H1 (cell line): ENCODE results near the gene UBE2M. TPM values are rescaled to one million over a fixed set of nuclear protein-coding genes. Genes with fewer than 3 reads are reported as not detected.

Experiments
- CTCF ChIA-PET: fragments of 300-600 bp; sonication (Branson Sonifier 250); formaldehyde crosslinking; loops from one replicate; lab custom pipeline; 2021; ENCODE audit not compliant: partially characterized antibody; lab: Charles Lee
- POLR2A ChIA-PET: fragments of 300-600 bp; sonication (Branson Sonifier 250); formaldehyde crosslinking; loops from one replicate; lab custom pipeline; 2021; ENCODE audit warnings: inconsistent platforms; ENCODE audit not compliant: partially characterized antibody; lab: Charles Lee
- DNase-seq, 2 experiments: peaks; one replicate each; pipeline versions ENCODE4 v3.0.0 to v3.0.0-alpha.2; 2010 to 2022; ENCODE audit warnings: low spot score in 2 of 2, low read depth in 1 of 2, mixed read lengths in 1 of 2
- FAIRE-seq: peaks from 2 replicates; lab custom pipeline; 2011; peaks lifted over from hg19 to GRCh38; lab: Jason Lieb, UNC
- H2AFZ ChIP-seq: 2 replicates; pipeline ENCODE4 v1.8.1; 2012; ENCODE audit warnings: low read length, inconsistent platforms
- H2AK5ac ChIP-seq: 2 replicates; pipeline ENCODE4 v1.6.1; 2013; ENCODE audit warnings: low read depth, low read length
- H2BK120ac ChIP-seq: replicated peaks from 2 replicates; pipeline ENCODE3; 2013; ENCODE audit warnings: low read depth, low read length, inconsistent platforms
- H2BK12ac ChIP-seq: 2 replicates; pipeline ENCODE4 v1.6.1; 2013; ENCODE audit warnings: low read depth, low read length
- H2BK15ac ChIP-seq: 2 replicates; pipeline ENCODE4 v1.6.1; 2013; ENCODE audit warnings: low read length
- H2BK20ac ChIP-seq: 2 replicates; pipeline ENCODE4 v1.6.1; 2013; ENCODE audit warnings: low read length
- H2BK5ac ChIP-seq: 2 replicates; pipeline ENCODE4 v1.6.1; 2013; ENCODE audit warnings: low read depth, low read length
- H3K14ac ChIP-seq: 2 replicates; pipeline ENCODE4 v1.6.1; 2013; ENCODE audit warnings: inconsistent platforms; ENCODE audit not compliant: insufficient read length
- H3K18ac ChIP-seq: 2 replicates; pipeline ENCODE4 v1.6.1; 2013; ENCODE audit warnings: low read length; ENCODE audit errors: extremely low read depth
- H3K23ac ChIP-seq: 2 replicates; pipeline ENCODE4 v1.6.1; 2013; ENCODE audit warnings: inconsistent platforms; ENCODE audit not compliant: insufficient read length
- H3K23me2 ChIP-seq: 2 replicates; pipeline ENCODE4 v1.6.1; 2013; ENCODE audit warnings: low read depth, low read length
- H3K27ac ChIP-seq: 2 replicates; pipeline ENCODE4 v1.6.1; 2011; ENCODE audit warnings: low read depth, low read length, inconsistent platforms
- H3K27me3 ChIP-seq, 4 experiments: replicated peaks in 1 of 4; 1 replicate in 1 of 4; 2 replicates in 3 of 4; pipeline versions ENCODE4 v1.6.1 to v1.8.1; 2011 to 2013; ENCODE audit warnings: low read length in 3 of 4, mild to moderate bottlenecking in 3 of 4, inconsistent platforms in 2 of 4, mixed read lengths in 2 of 4, moderate library complexity in 1 of 4; ENCODE audit not compliant: control insufficient read depth in 3 of 4, insufficient read depth in 3 of 4; ENCODE audit errors: extremely low read depth in 1 of 4
- H3K36me3 ChIP-seq, 4 experiments: 2 replicates each; pipeline versions ENCODE4 v1.6.1 to v1.8.1; 2011 to 2013; ENCODE audit warnings: mild to moderate bottlenecking in 4 of 4, low read length in 3 of 4, moderate library complexity in 2 of 4, control low read depth in 1 of 4, inconsistent platforms in 1 of 4; ENCODE audit not compliant: insufficient read depth in 4 of 4, control insufficient read depth in 2 of 4
- H3K4ac ChIP-seq: replicated peaks from 2 replicates; pipeline ENCODE3; 2013; ENCODE audit warnings: low read length, low read depth, mixed read lengths, inconsistent platforms; ENCODE audit not compliant: insufficient read length
- H3K4me1 ChIP-seq, 4 experiments: replicated peaks in 1 of 4; 1 replicate in 1 of 4; 2 replicates in 3 of 4; pipeline versions ENCODE4 v1.6.1 to v1.8.1; 2011 to 2013; ENCODE audit warnings: low read length in 3 of 4, inconsistent platforms in 2 of 4, mixed read lengths in 1 of 4; ENCODE audit not compliant: insufficient read depth in 4 of 4, control insufficient read depth in 3 of 4
- H3K4me2 ChIP-seq, 2 experiments: 2 replicates each; pipeline versions ENCODE4 v1.6.1 to v1.8.1; 2011 to 2013; ENCODE audit warnings: low read depth in 2 of 2, low read length in 2 of 2, control low read depth in 1 of 2, inconsistent platforms in 1 of 2, mild to moderate bottlenecking in 1 of 2; ENCODE audit not compliant: insufficient read depth in 1 of 2
- H3K4me3 ChIP-seq, 4 experiments: fragments of 200-600, 300-600 bp in 1 of 4; sonication (generic), shearing (Covaris generic), sonication (Bioruptor Twin) in 1 of 4; 2 replicates each; pipeline versions ENCODE4 v1.5.1 to v1.8.1; 2011 to 2016; ENCODE audit warnings: low read length in 4 of 4, low read depth in 3 of 4, control low read depth in 2 of 4, inconsistent platforms in 2 of 4, mild to moderate bottlenecking in 2 of 4, mixed read lengths in 1 of 4, moderate library complexity in 1 of 4; ENCODE audit not compliant: insufficient read depth in 2 of 4; ENCODE audit errors: extremely low read depth in 1 of 4
- H3K56ac ChIP-seq: replicated peaks from 2 replicates; pipeline ENCODE3; 2013; ENCODE audit warnings: low read depth, mild to moderate bottlenecking, mixed read lengths, low read length, inconsistent platforms; ENCODE audit not compliant: insufficient read length
- H3K79me1 ChIP-seq: 2 replicates; pipeline ENCODE4 v1.6.1; 2013; ENCODE audit warnings: low read depth, low read length, control low read depth
- H3K79me2 ChIP-seq, 2 experiments: 2 replicates each; pipeline versions ENCODE4 v1.6.1 to v1.8.1; 2012 to 2013; ENCODE audit warnings: low read length in 2 of 2, mild to moderate bottlenecking in 2 of 2, inconsistent platforms in 1 of 2; ENCODE audit not compliant: insufficient read depth in 2 of 2, control insufficient read depth in 1 of 2
- H3K9ac ChIP-seq, 4 experiments: replicated peaks in 1 of 4; 1 replicate in 1 of 4; 2 replicates in 3 of 4; pipeline versions ENCODE4 v1.6.1 to v1.8.1; 2011 to 2013; ENCODE audit warnings: low read depth in 3 of 4, low read length in 3 of 4, control low read depth in 2 of 4, mild to moderate bottlenecking in 2 of 4, moderate library complexity in 2 of 4, inconsistent platforms in 1 of 4; ENCODE audit errors: extremely low read depth in 1 of 4
- H3K9me3 ChIP-seq, 2 experiments: 2 replicates each; pipeline versions ENCODE4 v1.6.1 to v1.8.1; 2012 to 2013; ENCODE audit warnings: mild to moderate bottlenecking in 2 of 2, moderate library complexity in 2 of 2, control low read depth in 1 of 2, inconsistent platforms in 1 of 2, low read depth in 1 of 2, low read length in 1 of 2, mixed read lengths in 1 of 2; ENCODE audit not compliant: insufficient read depth in 2 of 2
- H4K20me1 ChIP-seq, 2 experiments: replicated peaks in 1 of 2; 2 replicates each; pipeline versions ENCODE3 to v1.8.1; 2011 to 2013; ENCODE audit warnings: inconsistent platforms in 2 of 2, low read length in 2 of 2, mild to moderate bottlenecking in 1 of 2; ENCODE audit not compliant: insufficient read depth in 2 of 2, control insufficient read depth in 1 of 2
- H4K5ac ChIP-seq: 2 replicates; pipeline ENCODE4 v1.6.1; 2013; ENCODE audit warnings: low read length, low read depth, mixed read lengths, inconsistent platforms; ENCODE audit not compliant: insufficient read length
- H4K8ac ChIP-seq: 2 replicates; pipeline ENCODE4 v1.8.0; 2013; ENCODE audit warnings: mild to moderate bottlenecking, moderate library complexity, low read length, inconsistent platforms; ENCODE audit not compliant: insufficient read depth; ENCODE audit errors: extremely low read depth
- H4K91ac ChIP-seq: replicated peaks from 2 replicates; pipeline ENCODE3; 2013; ENCODE audit warnings: low read length, mixed read lengths, inconsistent platforms; ENCODE audit not compliant: insufficient read length
- POLR2A ChIP-seq, 2 experiments: IDR thresholded peaks; 1 replicate in 1 of 2; 2 replicates in 1 of 2; pipeline ENCODE4 v1.6.1; 2011; ENCODE audit warnings: low read depth in 2 of 2, low read length in 2 of 2, mild to moderate bottlenecking in 2 of 2; ENCODE audit errors: control extremely low read depth in 1 of 2
- SP1 ChIP-seq: IDR thresholded peaks from 2 replicates; pipeline ENCODE4 v1.6.1; 2011; ENCODE audit warnings: low read depth, low read length
- WGBS, 2 experiments: shearing (Covaris generic) in 1 of 2; methylation state at CpG; one replicate each; pipeline versions ENCODE4 v1.1.6 to v1.1.7; 2013 to 2015; ENCODE audit warnings: low lambda C conversion rate in 2 of 2, mixed read lengths in 2 of 2, inconsistent platforms in 1 of 2, low coverage in 1 of 2, missing lambda C conversion rate in 1 of 2; ENCODE audit not compliant: insufficient replicate concordance in 2 of 2, insufficient coverage in 1 of 2, insufficient read length in 1 of 2; ENCODE audit errors: extremely low coverage in 1 of 2, missing lambda C conversion rate in 1 of 2; 5-methylcytosine and 5-hydroxymethylcytosine counted together
- polyA plus RNA-seq, 7 experiments: library from polyadenylated mRNA; depleted of rRNA in 3 of 7; stranded (reverse) in 5 of 7; unstranded in 2 of 7; fragments of >200 nt in 5 of 7; fragments of 200-250 nt in 2 of 7; gene quantifications; 1 replicate in 5 of 7; 2 replicates in 1 of 7; 4 replicates in 1 of 7; pipeline versions ENCODE4 v1.2.1 to v1.2.3, GENCODE V29; 2011 to 2013; ENCODE audit warnings: missing spikeins in 2 of 7, mixed read lengths in 2 of 7
- total RNA-seq: library from RNA; stranded (reverse); fragmentation: NEBNext Ultra II Directional; extraction: Animal tissue kit (Norgen Biotek cat#: 25700); gene quantifications from 2 replicates; pipeline ENCODE4 v1.2.1, GENCODE V29; 2021

UBE2M gene
- total and polyA plus RNA-seq, 2 of the 8 experiments (the other 6 are each of a cell fraction or from before 2014, with no cell fraction given), result 93.8 to 114 TPM

DNA sequence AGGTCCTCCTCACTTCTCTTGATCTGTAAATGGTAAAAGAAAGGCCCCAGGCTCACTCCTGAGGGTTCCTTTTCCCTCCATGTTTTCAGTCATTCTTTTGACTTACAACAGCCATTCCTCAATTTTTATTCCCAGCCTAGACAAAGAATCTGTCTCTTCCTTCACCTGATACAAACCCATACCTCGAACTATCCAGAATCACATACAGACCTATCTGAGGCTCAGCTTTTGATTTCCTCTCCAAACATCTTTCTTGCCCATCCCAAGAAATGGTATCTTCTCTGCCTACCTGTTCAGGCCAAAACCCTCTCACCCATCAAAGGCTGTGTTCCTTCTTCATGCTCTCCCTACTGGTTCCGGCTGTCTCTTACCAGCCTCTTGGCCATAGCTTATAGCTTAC is 5.8 kb downstream of the UBE2M start:
- CTCF ChIA-PET, result interaction anchor here (1.4 to 4.6 kb wide), 3 partner anchors 28 to 39 kb away, joined by 4 to 33 read pairs (median 24); partner anchors contain the start of gene ZBTB45
- Histone ChIP-seq H3K23ac (no peak overlapping the region), H4K91ac (no peak overlapping the region), H2BK120ac (no peak overlapping the region), H3K4me2 (no peak overlapping the region), H3K14ac (no peak overlapping the region), H4K8ac (no peak overlapping the region), H3K27me3 (no peaks in the 10 kb centered on the region), H3K18ac (no peak overlapping the region), H3K4me1 (peaks cover 0 to 21% (median 12%) of the 10 kb centered on the region in 4 experiments; a peak in 6 of 7 replicates), H2BK5ac (no peak overlapping the region), H4K20me1 (peaks cover 15 to 35% of the 10 kb centered on the region in 2 experiments), H3K27ac (no peak overlapping the region), H3K9ac (no peak overlapping the region), H3K9me3 (no peaks in the 10 kb centered on the region), H2BK20ac (no peak overlapping the region), H2BK15ac (no peak overlapping the region), H3K36me3 (peaks cover 41 to 62% (median 53%) of the 10 kb centered on the region in 4 experiments), H3K79me1 (peaks cover 17% of the 10 kb centered on the region), H2AFZ (no peak overlapping the region), H2BK12ac (no peak overlapping the region), H3K4ac (no peak overlapping the region), H3K4me3 (no peak overlapping the region), H3K79me2 (peaks cover 7 to 34% of the 10 kb centered on the region in 2 experiments), H2AK5ac (no peak overlapping the region), H3K56ac (no peak overlapping the region), H3K23me2 (peaks cover 14% of the 10 kb centered on the region), H4K5ac (no peak overlapping the region)
- FAIRE-seq, result no peak
- no peak for DNase-seq
- 96% methylated on average over 2 of the region's 2 CpGs; no CpG with 5 or more reads in 1 of the 2 experiments for WGBS, 2 experiments
- TF ChIP-seq SP1 (no peak), POLR2A (IDR thresholded peaks at IDR 0.05; ENCODE audit: control extremely low read depth in 1 of 2, low read depth in 2 of 2, low read length in 2 of 2) (peak in 1 of 2 experiments; percentile 9; a peak in 2 of 3 replicates)
- POLR2A ChIA-PET, result interaction anchor here (0.6 to 13.8 kb wide), 8 partner anchors 8 to 32 kb away, joined by 3 to 650 read pairs (median 18); partner anchors contain the start of genes MZF1, SLC27A5, TRIM28 and UBE2M
